ENCODE results near the gene DIAPH2.

The DIAPH2 gene

GRCh38 chrX:96929036-96929435, 244.4 kb downstream of the DIAPH2 start:
- no peak for DNase-seq (ENCODE audit: low read depth in 1 of 2, low spot score in 1 of 2)

GRCh38 chrX:96957718-96958117, 273.1 kb downstream of the DIAPH2 start:
- DNase-seq (ENCODE audit: low read depth in 1 of 2, low spot score in 1 of 2) = no peak

- no peak for DNase-seq (ENCODE audit: low read depth in 1 of 2, low spot score in 1 of 2)
Measured at GRCh38 chrX:96971812-96972211, 287.2 kb downstream of the DIAPH2 start.

GRCh38 chrX:96978906-96979305, 294.3 kb downstream of the DIAPH2 start:
- no peak for DNase-seq (ENCODE audit: low read depth in 1 of 2, low spot score in 1 of 2)

- DNase-seq (ENCODE audit: low read depth in 1 of 2, low spot score in 1 of 2) = no peak
Measured at GRCh38 chrX:96979766-96980165, 295.1 kb downstream of the DIAPH2 start.

GRCh38 chrX:96982161-96982560, 297.5 kb downstream of the DIAPH2 start:
- DNase-seq (ENCODE audit: low read depth in 1 of 2, low spot score in 1 of 2) = no peak

- no peak for DNase-seq (ENCODE audit: low read depth in 1 of 2, low spot score in 1 of 2)
Measured at GRCh38 chrX:96984538-96984937, 299.9 kb downstream of the DIAPH2 start.

GRCh38 chrX:96985046-96985445, 300.4 kb downstream of the DIAPH2 start:
- no peak for DNase-seq (ENCODE audit: low read depth in 1 of 2, low spot score in 1 of 2)

- no peak for DNase-seq (ENCODE audit: low read depth in 1 of 2, low spot score in 1 of 2)
Measured at GRCh38 chrX:96987228-96987627, 302.6 kb downstream of the DIAPH2 start.

- no peak for DNase-seq (ENCODE audit: low read depth in 1 of 2, low spot score in 1 of 2)
Measured at GRCh38 chrX:96989830-96990571, 305.4 kb downstream of the DIAPH2 start.

- no peak for DNase-seq (ENCODE audit: low read depth in 1 of 2, low spot score in 1 of 2)
Measured at GRCh38 chrX:96994093-96994492, 309.5 kb downstream of the DIAPH2 start.

GRCh38 chrX:96997196-96997595, 312.6 kb downstream of the DIAPH2 start:
- no peak for DNase-seq (ENCODE audit: low read depth in 1 of 2, low spot score in 1 of 2)

- DNase-seq (ENCODE audit: low read depth in 1 of 2, low spot score in 1 of 2) = no peak
Measured at GRCh38 chrX:97000682-97001368, 316.2 kb downstream of the DIAPH2 start.

- no peak for DNase-seq (ENCODE audit: low read depth in 1 of 2, low spot score in 1 of 2)
Measured at GRCh38 chrX:97006167-97006566, 321.5 kb downstream of the DIAPH2 start.

- DNase-seq (ENCODE audit: low read depth in 1 of 2, low spot score in 1 of 2) = no peak
Measured at GRCh38 chrX:97009391-97009790, 324.7 kb downstream of the DIAPH2 start.

GRCh38 chrX:97011540-97011939, 326.9 kb downstream of the DIAPH2 start:
- DNase-seq (ENCODE audit: low read depth in 1 of 2, low spot score in 1 of 2) = no peak

GRCh38 chrX:97016106-97016505, 331.5 kb downstream of the DIAPH2 start:
- no peak for DNase-seq (ENCODE audit: low read depth in 1 of 2, low spot score in 1 of 2)

- no peak for DNase-seq (ENCODE audit: low read depth in 1 of 2, low spot score in 1 of 2)
Measured at GRCh38 chrX:97021680-97022079, 337.0 kb downstream of the DIAPH2 start.

- DNase-seq (ENCODE audit: low read depth in 1 of 2, low spot score in 1 of 2) = no peak
Measured at GRCh38 chrX:97026406-97026805, 341.8 kb downstream of the DIAPH2 start.

GRCh38 chrX:97027384-97027922, 342.8 kb downstream of the DIAPH2 start:
- no peak for DNase-seq (ENCODE audit: low read depth in 1 of 2, low spot score in 1 of 2)

GRCh38 chrX:97030463-97030862, 345.8 kb downstream of the DIAPH2 start:
- DNase-seq (ENCODE audit: low read depth in 1 of 2, low spot score in 1 of 2) = no peak

GRCh38 chrX:97030947-97031346, 346.3 kb downstream of the DIAPH2 start:
- no peak for DNase-seq (ENCODE audit: low read depth in 1 of 2, low spot score in 1 of 2)

Data from stimulated activated CD4-positive, alpha-beta T cell treated with anti-CD3 and anti-CD28 coated beads, Interleukin-15, amount 100 ng/mL, for 1 hour (primary cell).